SW480 (cell line): ENCODE data around the gene RIOK3.
A peak's percentile ranks its signal among the peaks of the same experiment; 100 is the strongest.
"Not testable (repeated sequence)": the region's sequence is repeated elsewhere in the genome, so short reads cannot be mapped to it uniquely, and the experiment has no call there.

Experiments
- DNase-seq: peaks from one replicate; pipeline ENCODE4 v3.0.0-alpha.2; 2016; ENCODE audit warnings: low spot score

Gene RIOK3, protein sequence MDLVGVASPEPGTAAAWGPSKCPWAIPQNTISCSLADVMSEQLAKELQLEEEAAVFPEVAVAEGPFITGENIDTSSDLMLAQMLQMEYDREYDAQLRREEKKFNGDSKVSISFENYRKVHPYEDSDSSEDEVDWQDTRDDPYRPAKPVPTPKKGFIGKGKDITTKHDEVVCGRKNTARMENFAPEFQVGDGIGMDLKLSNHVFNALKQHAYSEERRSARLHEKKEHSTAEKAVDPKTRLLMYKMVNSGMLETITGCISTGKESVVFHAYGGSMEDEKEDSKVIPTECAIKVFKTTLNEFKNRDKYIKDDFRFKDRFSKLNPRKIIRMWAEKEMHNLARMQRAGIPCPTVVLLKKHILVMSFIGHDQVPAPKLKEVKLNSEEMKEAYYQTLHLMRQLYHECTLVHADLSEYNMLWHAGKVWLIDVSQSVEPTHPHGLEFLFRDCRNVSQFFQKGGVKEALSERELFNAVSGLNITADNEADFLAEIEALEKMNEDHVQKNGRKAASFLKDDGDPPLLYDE

DNA sequence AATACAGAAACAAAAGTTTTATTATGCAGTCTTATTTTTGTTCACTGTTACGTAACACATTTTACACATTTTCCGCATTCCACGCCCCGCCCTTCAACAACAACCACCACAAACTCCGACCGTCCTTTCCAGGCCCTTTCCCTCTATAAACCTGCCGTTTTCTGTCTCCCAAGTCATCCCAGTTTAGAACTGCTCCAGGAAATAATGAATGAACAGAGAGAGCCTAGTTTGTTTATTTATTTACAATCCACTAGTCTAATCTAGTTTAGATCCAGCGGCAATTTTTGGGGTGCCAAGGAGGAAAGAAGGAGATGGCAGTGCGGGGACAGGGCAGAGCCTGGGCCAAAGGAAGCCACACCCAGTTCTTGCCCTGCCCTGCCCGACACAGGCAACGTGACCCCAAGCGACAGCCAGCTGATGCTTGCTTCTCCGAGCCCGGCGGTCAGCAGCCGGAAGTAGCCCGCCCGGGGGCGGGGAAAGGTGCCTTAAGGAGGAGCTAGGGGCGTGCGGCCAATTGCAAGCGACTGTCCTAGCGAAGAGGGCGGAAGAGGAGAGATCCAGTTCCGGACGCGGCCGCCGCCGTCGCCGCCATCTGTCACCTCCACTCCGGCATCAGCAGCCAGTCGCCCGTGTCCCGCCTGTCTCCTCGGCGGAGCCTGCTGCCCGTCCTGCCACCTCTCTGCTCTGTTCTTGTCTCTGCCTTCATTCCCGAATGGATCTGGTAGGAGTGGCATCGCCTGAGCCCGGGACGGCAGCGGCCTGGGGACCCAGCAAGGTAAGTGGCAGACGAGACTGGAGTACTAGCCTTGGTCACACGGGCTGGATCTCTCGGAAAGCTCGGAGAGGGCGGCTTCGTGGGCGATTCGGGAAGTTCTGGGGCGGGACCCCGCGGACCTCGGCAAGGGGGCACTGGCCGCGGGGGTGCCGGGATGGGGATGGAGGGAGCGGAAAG, at the start of gene RIOK3:
Gene RIOK3, plus strand, starts transcription at position 560 of the 952 bp plus-strand sequence. Its CDS starts 153 bp downstream, at position 713.
- DNase-seq, result peak; percentile 98

DNA sequence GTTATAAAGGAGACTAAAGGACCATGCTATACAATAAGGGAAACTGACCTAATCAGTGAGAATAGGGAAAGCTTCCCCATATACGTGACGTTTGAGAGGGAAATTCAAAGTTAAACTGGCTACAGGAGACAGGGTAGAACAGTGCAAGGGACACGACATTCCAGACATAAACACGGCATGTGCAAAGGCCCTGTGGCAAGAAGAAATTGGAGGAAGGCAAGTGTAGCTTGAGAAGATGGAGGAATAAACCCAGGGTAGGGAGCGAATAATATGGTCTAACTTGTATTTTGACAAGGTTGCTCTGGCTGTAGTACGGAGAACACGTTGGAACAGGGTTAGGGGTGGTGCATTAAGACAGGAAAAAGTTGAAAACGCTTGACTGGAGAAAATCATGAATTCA, 49.8 kb upstream of the RIOK3 start:
- DNase-seq, result no peak

DNA sequence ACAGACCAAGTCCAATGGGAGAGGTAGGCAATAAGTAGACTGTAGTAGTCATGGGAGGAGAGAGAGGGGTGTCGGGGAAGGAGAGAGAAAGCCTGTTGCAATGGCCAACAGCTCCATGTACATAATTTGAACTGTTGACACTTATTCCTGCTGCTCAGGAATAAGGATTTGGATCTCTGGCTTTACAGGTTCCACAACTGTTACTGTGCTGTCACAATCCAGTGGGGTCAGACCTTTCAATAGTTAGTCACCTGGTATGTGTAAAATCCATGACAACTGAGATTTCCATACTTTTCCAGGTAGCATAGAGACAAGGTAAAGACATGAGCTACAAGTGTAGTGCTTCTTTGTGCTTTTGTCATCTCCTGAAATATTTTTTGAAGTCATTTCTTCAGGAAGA, 47.5 kb upstream of the RIOK3 start:
- no peak for DNase-seq

DNA sequence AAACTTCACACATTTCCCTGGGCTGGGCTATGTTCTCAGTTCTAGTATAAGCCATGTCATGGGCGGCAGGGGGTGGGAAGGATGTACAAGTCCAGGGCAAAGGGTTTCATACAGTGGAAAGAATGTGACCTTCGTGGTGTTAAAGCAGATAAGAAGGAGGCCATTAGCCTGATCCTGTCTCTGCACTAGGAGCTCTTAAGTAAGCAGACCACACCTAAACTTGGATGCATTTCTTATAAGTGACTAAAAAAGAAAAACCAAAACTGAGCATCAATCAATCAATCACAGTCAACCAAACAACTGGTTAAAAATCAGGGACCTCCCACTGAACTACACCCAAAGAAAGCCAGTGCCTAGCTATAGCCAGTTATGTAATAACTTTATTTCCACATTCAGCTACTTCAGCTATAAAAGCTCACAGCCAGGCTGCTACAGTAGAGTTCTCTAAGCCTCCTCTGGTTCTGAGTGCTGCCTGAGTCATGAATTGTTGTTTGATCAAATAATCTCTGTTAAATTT, 46.8 kb upstream of the RIOK3 start:
- no peak for DNase-seq

DNA sequence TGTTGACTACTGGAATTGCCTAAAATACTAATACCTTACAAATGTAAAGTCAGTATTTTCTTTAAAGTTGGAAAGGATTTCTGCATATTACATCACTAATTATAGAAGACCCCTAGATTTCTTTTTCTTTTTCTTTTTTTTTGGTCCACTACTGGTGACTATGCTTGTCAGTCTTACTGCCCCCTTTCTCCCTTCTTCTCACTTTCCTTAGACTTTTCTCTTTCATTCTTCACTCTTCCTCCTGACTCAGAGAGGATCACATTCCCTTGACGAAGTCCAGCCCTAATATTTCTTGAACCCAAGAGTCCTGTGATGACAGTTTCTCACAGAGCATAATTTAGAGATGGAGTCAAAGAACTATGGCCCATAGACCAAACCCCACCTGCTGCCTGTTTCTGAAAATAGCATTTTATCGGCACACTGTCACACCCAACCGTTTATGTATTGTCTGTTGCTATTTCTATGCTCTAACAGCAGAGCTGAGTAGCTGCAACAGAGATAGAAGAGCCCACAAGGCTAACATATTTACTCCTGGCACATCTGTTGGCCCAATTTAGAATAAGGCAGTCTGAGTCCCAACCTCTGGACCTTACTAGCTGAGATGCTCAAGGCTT, 40.6 kb upstream of the RIOK3 start:
- DNase-seq, result no peak

DNA sequence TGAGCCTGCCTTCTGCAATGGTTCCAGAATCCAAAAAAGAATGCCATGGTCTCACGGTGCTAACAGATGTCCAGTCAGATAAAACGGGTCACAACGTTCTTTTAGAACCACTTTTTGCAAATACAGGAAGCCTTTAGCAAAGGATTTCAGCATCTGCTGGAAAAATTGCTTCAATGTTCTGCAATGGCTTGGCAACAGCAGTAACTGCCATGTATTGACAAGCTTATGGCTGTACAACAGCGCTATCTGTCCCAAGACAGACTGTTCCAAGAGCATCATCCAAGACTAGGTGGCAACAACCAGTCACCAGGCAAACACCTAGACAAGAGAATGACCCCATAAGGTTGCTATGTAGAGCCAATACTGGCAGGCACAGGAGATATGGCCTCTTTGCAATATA, 37.6 kb upstream of the RIOK3 start:
- no peak for DNase-seq

DNA sequence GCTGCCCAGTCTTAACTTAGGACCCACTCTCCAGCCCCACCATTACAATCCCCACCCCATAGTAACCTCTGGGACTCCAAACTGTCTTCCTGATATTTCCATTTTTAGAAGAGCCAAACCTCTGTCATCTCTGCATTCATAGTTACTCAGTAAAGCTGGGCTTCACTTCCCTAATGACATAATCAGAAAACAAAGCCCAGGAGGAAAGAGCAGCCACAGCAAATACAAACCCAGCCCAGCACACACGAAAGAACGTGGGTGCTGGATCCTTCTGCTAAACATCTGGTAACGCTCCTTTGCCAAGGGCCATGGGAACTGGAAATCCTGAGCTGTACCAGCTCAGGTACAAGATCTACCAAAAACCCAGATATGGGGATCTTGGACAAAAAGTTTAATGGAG, 36.8 kb upstream of the RIOK3 start:
- no peak for DNase-seq

DNA sequence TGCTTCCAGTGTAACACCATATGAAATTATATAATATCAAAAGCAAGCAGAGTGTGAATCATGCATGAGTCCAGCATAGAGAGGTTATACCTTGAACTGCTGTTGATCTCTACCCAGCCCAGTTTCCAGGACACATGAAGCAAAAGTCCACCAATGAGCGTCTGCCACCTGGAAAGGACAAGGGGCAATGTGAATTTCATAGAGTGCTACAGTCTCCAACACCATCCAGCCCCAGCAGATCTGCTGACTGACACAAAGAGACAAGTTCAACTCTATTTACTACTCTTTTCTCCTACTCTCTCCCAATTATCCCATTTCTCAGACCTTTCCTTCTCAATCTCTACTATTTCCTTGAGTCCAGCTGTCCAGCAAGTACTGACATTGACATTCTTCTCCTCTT, 31.8 kb upstream of the RIOK3 start:
- DNase-seq, result no peak

DNA sequence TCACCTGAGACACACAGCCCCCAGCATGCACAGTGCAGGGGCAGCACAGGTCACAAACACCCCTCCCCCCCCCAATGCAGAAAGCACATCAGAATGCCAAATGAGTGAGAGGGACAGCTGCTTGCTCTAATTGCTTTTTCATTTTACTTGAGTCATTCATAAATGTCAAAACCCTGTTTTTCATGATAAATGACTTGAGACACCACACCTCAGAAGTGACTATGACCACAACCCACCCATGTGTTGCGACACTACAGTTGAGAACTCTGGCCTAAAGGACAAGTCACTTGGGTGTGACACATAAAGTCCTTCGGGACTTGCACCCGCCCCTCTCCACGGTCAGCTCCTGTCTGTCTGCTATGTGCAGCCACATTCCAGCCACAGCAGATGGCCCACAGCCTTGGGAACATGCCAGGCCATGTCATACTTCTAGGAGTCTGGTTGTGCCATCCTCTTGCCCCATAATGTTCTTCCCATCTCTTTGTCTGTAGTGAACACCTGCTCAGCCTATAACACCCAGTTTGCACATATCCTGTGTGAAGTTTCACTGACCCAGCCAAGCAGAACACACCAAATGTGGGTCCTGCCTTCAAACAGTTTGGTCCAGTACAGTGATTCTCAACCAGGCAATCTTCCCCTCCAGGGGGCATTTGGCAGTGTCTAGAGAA, 30.2 kb upstream of the RIOK3 start:
- DNase-seq, result peak; percentile 74

DNA sequence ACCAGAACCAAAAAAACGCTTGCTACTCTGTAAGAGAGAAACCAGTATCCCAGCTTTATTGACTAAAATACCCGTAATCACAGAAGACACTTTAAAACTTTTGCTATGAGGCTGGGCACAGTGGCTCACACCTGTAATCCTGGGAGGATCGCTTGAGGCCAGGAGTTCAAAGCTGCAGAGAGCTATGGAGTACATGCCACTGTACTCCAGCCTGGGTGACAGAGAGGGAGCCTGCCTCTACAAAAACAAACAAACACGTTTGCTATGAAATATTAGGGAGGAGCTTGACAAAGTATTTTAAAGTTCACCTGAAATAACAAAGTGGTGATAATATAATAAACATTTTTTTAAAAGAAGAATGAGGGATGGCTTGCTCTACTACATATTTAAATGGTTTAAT, 28.5 kb upstream of the RIOK3 start:
- DNase-seq, result no peak

DNA sequence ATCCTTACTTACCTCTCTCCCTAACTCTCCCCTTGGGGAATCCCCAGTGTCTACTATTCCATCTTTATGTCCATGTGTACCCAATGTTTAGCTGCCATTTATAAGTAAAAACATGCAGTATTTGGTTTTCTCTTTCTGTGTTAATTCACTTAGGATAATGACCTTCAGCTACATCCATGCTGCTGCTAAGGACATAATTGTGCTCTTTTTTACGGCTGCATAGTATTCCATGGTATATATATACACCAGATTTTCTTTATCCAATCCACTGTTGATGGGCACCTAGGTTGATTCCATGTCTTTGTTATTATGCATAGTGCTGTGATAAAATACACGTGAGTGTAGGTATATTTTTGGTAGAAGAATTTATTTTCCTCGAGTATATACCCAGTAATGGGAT, 24.3 kb upstream of the RIOK3 start:
- no peak for DNase-seq

DNA sequence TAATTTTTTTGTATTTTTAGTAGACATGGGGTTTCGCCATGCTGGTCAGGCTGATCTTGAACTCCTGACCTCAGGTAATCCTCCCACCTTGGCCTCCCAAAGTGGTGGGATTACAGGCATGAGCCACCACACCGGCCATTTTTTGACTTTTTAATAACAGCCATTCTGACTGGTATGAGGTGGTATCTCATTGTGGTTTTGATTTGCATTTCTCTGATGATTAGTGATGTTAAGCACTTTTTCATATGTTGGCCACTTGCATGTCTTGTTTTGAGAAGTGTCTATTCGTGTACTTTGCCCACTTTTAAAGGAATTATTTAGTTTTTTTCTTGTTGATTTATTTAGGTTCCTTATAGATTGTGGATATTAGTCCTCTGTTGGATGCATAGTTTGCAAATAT, 23.5 kb upstream of the RIOK3 start:
- DNase-seq, result not testable (repeated sequence)

DNA sequence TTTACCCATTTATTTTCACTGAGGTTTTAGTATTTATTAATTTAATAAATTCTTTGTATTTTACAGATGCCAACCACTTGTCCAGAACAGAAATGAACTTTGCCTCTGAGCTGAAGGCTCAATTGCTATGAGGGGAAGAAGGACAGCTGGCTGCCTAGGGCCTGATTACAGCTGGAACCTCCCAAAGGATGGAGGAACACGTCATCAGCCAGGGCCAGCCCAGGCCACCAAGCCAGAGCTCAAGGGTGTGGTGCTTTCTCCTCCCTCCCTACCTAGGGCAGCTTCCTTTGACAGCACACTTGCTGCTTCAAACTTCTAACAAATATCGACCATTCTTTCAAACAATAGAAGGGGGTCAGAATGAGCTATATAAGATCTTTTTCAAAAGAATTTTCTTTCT, 19.7 kb upstream of the RIOK3 start:
- DNase-seq, result no peak

DNA sequence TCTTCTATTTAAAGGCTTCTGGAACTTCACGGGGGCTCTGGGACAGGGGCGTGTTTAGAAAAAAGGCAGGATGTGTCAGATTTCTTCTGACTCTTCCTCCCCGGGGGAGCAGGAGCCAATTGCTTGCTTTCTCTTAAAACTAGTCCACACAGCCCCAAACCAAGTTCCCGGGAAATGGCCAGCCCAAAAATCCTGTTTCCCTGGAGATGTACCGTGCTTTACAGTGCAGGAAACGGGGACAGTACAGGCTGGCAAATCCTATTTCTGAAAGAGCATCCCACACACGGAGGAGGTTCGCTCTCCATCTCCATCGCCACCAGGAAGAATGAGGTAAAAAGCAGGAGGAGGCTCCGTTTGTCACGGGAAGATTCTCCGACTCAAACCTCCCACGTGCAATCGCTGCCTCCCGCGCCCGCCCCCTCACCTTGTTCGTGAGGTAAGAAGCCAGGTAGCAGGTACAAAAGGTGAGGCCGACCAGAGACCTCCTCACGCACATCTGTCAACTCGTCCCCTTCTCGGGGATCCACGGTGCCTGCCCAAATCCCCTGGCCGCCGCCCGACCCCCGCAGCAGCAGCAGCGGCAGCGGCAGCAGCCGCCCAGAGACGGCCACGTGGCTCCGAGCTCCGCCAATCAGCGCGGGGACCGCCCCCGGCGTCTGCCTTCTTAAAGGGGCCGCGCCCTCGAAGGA, 15.6 kb upstream of the RIOK3 start:
- DNase-seq, result peak; percentile 63

DNA sequence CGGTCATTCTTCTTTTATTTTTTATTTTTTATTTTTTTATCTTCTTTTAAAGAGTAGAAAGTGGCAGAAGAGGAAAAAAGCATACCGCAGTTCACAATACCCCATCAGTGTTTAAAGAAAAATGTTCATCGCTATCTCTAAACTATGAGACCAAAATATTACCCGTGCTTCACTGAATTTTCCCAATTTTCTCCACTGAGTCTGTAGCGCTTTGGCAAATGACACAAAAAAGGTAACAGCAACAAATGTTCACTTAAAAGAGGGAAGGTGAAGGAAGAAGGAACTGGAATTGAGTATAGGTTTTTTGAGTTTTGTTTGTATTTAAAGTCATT, 15.1 kb upstream of the RIOK3 start:
- no peak for DNase-seq

DNA sequence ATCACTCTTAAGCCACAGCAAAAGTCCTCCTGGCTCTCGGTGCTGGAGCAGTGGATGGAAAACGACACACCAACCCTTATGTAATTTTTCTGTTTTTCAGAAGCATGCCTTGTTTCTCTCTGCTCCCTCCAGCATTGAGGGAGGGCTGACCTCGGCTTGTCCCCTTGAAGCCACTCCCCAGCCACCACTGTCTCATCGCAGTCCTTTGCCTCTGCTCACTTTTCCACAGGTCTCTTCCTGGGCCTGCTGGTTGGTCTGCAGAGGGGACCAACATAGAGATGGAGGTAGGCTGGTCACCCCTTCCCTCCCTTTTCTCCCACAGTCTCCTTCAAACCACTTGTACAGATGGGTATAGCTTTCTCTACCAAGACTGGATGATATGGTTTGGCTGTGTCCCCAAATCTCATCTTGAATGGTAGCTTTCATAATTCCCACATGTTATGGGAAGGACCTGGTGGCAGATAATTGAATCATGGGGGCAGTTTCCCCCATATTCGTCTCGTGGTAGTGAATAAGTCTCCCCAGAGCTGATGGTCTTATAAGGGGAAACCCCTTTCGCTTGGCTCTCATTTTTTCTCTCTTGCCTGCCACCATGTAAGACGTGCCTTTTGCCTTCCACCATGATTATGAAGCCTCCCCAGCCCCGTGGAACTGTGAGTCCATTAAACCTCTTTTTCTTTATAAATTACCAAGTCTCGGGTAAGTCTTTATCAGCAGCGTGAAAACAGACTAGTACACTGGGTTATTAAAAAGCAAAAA, 14.3 kb upstream of the RIOK3 start:
- DNase-seq, result no peak

DNA sequence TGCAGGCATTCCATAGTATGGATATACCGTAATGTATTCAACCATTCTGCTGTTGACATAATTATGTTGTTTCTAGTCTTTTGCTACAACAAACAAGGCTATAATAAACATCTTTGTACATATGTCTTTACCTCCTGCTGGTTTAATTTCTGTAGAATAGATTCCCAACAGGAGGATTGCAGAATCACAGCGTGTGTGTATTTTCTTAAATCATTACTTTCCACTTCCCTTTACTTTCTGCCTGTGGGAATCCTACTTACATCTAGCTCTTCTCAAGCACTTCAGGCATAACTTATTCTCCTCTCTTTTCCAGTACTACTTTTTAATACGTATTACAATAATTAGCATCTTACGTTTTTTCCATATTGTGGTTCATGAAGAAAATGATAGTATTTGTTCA, 13.0 kb upstream of the RIOK3 start:
- DNase-seq, result no peak

DNA sequence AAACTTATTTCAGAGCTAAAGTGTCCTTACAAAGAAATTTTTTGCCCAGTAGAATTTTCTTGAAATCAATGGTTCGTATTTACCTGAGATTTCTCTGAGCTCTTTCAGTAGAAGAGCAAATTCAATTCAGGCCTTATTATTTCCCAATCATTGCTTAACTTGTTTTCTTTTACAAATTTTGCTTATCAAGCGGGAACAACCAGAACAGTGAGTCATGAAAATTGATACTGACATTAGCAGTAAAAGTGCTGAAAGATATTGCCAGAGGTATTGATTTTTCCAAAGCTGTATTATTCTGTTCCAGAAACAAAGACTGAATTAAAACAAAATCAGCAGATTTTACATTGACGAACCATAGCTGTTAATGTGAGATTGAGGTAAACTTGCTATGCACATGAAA, 10.1 kb upstream of the RIOK3 start:
- DNase-seq, result no peak

DNA sequence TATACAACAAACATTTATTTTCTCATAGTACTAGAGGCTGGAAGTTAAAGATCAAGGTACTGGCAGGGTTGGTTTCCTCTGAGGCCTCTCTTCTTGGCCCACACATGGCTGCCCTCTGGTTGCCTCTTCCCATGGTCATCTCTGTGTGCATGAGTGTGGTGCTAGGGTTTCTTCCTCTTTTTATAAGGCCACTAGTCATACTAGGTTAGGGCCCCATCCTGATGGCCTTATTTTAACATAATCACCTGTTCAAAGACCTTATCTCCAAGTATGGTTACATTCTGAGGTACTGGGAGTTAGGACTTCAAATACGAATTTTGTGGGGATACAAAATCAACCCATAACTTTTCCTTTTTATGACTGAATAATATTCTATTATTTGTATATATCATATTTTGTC, 4.8 kb upstream of the RIOK3 start:
- DNase-seq, result no peak

DNA sequence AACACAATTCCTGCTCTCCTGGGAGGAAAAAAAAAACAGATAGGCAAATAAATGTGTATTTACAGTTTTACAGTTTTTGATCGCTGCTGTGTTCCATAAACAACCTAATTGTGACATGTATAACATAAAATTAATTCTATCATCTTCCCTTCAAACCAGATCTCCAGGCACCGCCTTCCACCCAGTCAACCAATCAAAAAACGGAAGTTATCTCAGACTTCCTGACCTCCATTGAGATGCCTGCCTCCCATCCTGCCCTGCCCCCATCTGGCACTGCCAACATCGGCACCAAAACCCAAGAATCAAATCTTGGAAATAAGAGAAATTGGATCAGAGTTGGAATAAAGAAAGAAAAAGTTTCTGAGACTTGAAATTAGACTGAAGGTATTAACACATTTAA, 3.1 kb upstream of the RIOK3 start:
- DNase-seq, result no peak

DNA sequence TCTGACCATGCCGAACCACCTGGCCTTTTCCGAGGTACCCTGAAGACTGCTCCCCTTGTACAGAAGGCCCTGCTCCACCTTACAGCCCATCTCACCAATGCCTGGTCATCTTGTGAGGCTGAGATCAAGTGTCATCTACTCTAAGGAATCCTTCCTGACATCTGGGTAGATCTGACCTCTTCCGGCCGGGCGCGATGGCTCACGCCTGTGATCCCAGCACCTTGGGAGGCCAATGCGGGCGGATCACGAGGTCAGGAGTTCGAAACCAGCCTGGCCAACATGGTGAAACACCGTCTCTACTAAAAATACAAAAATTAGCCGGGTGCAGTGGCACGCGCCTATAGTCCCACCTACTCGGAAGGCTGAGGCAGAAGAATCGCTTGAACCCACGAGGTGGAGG, 2.1 kb upstream of the RIOK3 start:
- DNase-seq, result no peak
